ENCODE results near the gene CTSZ. TPM values are rescaled to one million over a fixed set of nuclear protein-coding genes. Genes with fewer than 3 reads are reported as not detected.

Gene CTSZ
- total and polyA plus RNA-seq, 2 of the 8 experiments (the other 6 are each of a cell fraction or from before 2014, with no cell fraction given): 32.8 to 34.0 TPM

DNA sequence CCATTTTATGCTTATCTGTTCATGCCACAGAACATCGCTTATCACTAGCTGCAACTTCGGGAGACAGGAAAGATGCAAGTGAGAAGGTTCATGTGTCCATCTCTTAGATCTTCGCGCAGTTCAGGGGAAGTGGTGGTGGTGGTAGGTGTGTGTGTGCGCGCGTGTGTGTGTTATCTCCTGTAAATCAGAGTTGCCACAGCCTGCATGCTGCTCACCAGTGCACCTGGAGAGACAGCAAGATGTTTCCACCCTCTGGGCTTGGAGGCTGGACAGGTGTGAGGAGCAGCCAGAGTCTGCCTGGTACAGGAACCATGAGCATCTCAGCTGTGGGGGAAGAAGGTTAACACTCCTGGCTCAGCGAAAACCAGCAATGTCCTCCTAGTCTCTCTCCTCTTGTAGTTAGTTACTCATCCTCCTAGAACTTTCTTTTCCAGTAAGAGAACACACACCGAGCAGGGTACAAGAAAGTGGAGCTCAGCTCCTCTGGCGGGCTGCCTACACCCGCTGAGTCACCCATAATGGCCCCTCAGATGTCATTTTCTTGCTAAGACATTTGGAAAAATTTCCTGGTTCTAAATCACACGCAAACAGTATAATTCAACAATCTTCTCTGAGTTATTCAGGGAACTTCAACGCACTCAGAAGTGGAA is 7.0 kb upstream of the CTSZ start (continued):
- TF ChIP-seq TCF12 (IDR thresholded peaks at IDR 0.05; ENCODE audit: low read depth, low read length): no peak

All from H1 (cell line).